ENCODE results near the gene ADNP2. TPM values are rescaled to one million over a fixed set of nuclear protein-coding genes. Genes with fewer than 3 reads are reported as not detected.

Gene ADNP2
- total and polyA plus RNA-seq, 2 experiments from 2014 or later, result 19.3 to 66.4 TPM

DNA sequence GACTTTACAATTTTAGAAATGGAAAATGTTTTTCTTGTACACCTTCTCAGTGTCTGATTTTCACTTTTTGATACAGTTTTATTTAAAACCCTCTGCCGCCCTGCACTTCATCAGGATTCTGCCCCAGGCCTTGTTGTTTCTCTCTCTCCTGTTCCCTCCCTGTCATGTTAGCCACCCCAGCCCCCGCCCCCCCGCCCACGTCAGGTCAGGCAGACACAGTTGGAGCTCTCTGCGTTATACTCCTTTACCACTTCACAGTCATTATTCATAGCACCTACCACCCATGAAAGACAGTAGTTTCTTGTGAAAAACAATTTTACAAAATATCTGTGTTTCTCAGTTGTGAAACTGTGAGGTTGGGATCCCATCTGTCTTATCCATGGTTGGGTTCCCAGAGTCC, 21.5 kb downstream of the ADNP2 start:
- peaks cover 47% of the 10 kb centered on the region for H3K36me3 Mint-ChIP-seq (ENCODE audit: low read depth)
- H3K4me2 ChIP-seq, result no peak overlapping the region
- H3F3A ChIP-seq (replicated peaks; ENCODE audit: low read depth), result no peaks in the 10 kb centered on the region
- H3K4me3 Mint-ChIP-seq, result no peak overlapping the region
- peaks cover 16% of the 10 kb centered on the region for H3K4me1 ChIP-seq (ENCODE audit: insufficient read depth)
- no peak overlapping the region for H3K27ac Mint-ChIP-seq
- H3K27ac ChIP-seq (ENCODE audit: low read depth), result peak overlapping the region; percentile 17; the same call in 1 of the 2 replicates
- H3K27me3 Mint-ChIP-seq (ENCODE audit: insufficient read depth, low read depth, poor library complexity), result no peaks in the 10 kb centered on the region
- no peak overlapping the region for H3K4me3 ChIP-seq
- H4K20me1 ChIP-seq (replicated peaks; ENCODE audit: insufficient read depth), result peaks cover 56% of the 10 kb centered on the region
- H3K9me3 Mint-ChIP-seq, result no peaks in the 10 kb centered on the region
- H3K27me3 ChIP-seq (ENCODE audit: insufficient read depth), result no peaks in the 10 kb centered on the region
- no peak overlapping the region for H2AFZ ChIP-seq
- no peak for ATAC-seq
- H3K9me2 ChIP-seq (ENCODE audit: insufficient read depth), result no peaks in the 10 kb centered on the region
- DNase-seq (ENCODE audit: low spot score), result no peak
- TF ChIP-seq, protein P1, sequence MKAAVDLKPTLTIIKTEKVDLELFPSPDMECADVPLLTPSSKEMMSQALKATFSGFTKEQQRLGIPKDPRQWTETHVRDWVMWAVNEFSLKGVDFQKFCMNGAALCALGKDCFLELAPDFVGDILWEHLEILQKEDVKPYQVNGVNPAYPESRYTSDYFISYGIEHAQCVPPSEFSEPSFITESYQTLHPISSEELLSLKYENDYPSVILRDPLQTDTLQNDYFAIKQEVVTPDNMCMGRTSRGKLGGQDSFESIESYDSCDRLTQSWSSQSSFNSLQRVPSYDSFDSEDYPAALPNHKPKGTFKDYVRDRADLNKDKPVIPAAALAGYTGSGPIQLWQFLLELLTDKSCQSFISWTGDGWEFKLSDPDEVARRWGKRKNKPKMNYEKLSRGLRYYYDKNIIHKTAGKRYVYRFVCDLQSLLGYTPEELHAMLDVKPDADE (IDR thresholded peaks at IDR 0.05), result no peak
- no peak for TF ChIP-seq ZNF114 (CRISPR knock-in tag; IDR thresholded peaks at IDR 0.05)
- TF ChIP-seq, protein P2, sequence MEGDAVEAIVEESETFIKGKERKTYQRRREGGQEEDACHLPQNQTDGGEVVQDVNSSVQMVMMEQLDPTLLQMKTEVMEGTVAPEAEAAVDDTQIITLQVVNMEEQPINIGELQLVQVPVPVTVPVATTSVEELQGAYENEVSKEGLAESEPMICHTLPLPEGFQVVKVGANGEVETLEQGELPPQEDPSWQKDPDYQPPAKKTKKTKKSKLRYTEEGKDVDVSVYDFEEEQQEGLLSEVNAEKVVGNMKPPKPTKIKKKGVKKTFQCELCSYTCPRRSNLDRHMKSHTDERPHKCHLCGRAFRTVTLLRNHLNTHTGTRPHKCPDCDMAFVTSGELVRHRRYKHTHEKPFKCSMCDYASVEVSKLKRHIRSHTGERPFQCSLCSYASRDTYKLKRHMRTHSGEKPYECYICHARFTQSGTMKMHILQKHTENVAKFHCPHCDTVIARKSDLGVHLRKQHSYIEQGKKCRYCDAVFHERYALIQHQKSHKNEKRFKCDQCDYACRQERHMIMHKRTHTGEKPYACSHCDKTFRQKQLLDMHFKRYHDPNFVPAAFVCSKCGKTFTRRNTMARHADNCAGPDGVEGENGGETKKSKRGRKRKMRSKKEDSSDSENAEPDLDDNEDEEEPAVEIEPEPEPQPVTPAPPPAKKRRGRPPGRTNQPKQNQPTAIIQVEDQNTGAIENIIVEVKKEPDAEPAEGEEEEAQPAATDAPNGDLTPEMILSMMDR (conservative IDR thresholded peaks at IDR 0.05; ENCODE audit: low read depth in 2 of 2), result no peak
- no peak for TF ChIP-seq NANOG (IDR thresholded peaks at IDR 0.05; ENCODE audit: borderline replicate concordance)
- TF ChIP-seq JUNB (IDR thresholded peaks at IDR 0.05; ENCODE audit: unreplicated experiment), result no peak
- TF ChIP-seq, protein P3, sequence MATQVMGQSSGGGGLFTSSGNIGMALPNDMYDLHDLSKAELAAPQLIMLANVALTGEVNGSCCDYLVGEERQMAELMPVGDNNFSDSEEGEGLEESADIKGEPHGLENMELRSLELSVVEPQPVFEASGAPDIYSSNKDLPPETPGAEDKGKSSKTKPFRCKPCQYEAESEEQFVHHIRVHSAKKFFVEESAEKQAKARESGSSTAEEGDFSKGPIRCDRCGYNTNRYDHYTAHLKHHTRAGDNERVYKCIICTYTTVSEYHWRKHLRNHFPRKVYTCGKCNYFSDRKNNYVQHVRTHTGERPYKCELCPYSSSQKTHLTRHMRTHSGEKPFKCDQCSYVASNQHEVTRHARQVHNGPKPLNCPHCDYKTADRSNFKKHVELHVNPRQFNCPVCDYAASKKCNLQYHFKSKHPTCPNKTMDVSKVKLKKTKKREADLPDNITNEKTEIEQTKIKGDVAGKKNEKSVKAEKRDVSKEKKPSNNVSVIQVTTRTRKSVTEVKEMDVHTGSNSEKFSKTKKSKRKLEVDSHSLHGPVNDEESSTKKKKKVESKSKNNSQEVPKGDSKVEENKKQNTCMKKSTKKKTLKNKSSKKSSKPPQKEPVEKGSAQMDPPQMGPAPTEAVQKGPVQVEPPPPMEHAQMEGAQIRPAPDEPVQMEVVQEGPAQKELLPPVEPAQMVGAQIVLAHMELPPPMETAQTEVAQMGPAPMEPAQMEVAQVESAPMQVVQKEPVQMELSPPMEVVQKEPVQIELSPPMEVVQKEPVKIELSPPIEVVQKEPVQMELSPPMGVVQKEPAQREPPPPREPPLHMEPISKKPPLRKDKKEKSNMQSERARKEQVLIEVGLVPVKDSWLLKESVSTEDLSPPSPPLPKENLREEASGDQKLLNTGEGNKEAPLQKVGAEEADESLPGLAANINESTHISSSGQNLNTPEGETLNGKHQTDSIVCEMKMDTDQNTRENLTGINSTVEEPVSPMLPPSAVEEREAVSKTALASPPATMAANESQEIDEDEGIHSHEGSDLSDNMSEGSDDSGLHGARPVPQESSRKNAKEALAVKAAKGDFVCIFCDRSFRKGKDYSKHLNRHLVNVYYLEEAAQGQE (IDR thresholded peaks at IDR 0.05; ENCODE audit: unreplicated experiment), result no peak
- TF ChIP-seq EZH2 (IDR thresholded peaks at IDR 0.05; ENCODE audit: low read depth, unreplicated experiment), result no peak
- peaks cover 16% of the 10 kb centered on the region for H3K4me1 Mint-ChIP-seq
- H3K36me3 ChIP-seq (ENCODE audit: insufficient read depth), result peaks cover 19% of the 10 kb centered on the region
- H3K79me2 ChIP-seq (replicated peaks; ENCODE audit: insufficient read depth), result peaks cover 95% of the 10 kb centered on the region

DNA sequence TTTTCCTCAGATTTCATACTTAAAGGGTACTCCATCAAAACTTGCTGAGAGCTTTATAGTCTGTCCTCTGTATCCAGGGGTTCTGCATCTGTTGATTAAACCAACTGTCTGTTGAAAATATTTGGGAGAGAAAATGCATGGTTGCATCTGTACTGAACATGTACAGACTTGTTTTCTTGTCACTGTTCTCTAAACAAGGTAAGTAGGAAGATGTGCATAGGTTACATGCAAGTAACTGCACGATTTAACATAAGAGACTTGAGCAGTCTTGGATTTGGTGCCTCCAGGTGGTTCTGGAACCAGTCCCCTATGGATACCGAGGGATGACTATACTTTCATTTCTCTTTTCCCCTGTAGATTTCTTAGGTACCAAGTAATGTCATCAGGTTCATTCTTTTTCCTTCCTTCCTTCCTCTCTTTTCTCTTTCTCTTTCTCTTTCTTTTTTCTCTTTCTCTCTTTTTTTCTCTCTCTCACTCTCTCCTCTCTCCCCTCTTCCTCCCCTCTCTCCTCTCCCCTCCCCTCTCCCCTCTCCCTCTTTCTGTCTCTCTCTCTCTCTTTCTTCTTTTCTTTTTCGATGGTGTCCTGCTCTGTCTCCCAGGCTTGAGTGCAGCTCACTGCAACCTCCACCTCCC, 23.2 kb downstream of the ADNP2 start:
- Mint-ChIP-seq H3K4me3 (no peak overlapping the region), H3K9me3 (no peaks in the 10 kb centered on the region), H3K4me1 (peaks cover 17% of the 10 kb centered on the region), H3K27me3 (ENCODE audit: insufficient read depth, low read depth, poor library complexity) (no peaks in the 10 kb centered on the region), H3K27ac (no peak overlapping the region), H3K36me3 (ENCODE audit: low read depth) (peaks cover 55% of the 10 kb centered on the region)
- ATAC-seq, result no peak
- Histone ChIP-seq H3K9me2 (ENCODE audit: insufficient read depth) (no peaks in the 10 kb centered on the region), H3K4me3 (no peak overlapping the region), H3K27me3 (ENCODE audit: insufficient read depth) (no peaks in the 10 kb centered on the region), H4K20me1 (replicated peaks; ENCODE audit: insufficient read depth) (peaks cover 49% of the 10 kb centered on the region), H3K4me2 (no peak overlapping the region), H3F3A (replicated peaks; ENCODE audit: low read depth) (no peaks in the 10 kb centered on the region), H3K27ac (ENCODE audit: low read depth) (no peak overlapping the region; the same call in 1 of the 2 replicates), H2AFZ (no peak overlapping the region), H3K36me3 (ENCODE audit: insufficient read depth) (peaks cover 22% of the 10 kb centered on the region), H3K79me2 (replicated peaks; ENCODE audit: insufficient read depth) (peaks cover 82% of the 10 kb centered on the region), H3K4me1 (ENCODE audit: insufficient read depth) (peaks cover 16% of the 10 kb centered on the region)
- no peak for DNase-seq (ENCODE audit: low spot score)
- TF ChIP-seq, protein P3 (IDR thresholded peaks at IDR 0.05; ENCODE audit: unreplicated experiment), result no peak
- TF ChIP-seq ZNF114 (CRISPR knock-in tag; IDR thresholded peaks at IDR 0.05), result no peak
- no peak for TF ChIP-seq POLR2AphosphoS5 (IDR thresholded peaks at IDR 0.05; ENCODE audit: low read depth)
- no peak for TF ChIP-seq EZH2phosphoT487 (IDR thresholded peaks at IDR 0.05; ENCODE audit: unreplicated experiment)
- TF ChIP-seq CREB1 (CRISPR knock-in tag; IDR thresholded peaks at IDR 0.05; ENCODE audit: low read depth), result no peak
- TF ChIP-seq, protein P2 (conservative IDR thresholded peaks at IDR 0.05; ENCODE audit: low read depth in 2 of 2), result no peak

Data from GM23338 (cell line).